GM23338 (cell line): ENCODE measurements around the gene GRAMD1C. TPM values are rescaled to one million over a fixed set of nuclear protein-coding genes. Genes with fewer than 3 reads are reported as not detected.

ENCODE experiments used
- ATAC-seq: fragments of 200-7000 bp; cut with Tn5 transposase; 3 replicates; pipeline ENCODE4 v1.9.1; 2020
- DNase-seq: peaks from one replicate; pipeline ENCODE4 v3.0.0-alpha.2; 2015; ENCODE audit warnings: low spot score
- H2AFZ ChIP-seq: fragments of 200-600 bp; sonication (generic); 2 replicates; pipeline ENCODE4 v1.8.0; 2016; ENCODE audit warnings: antibody characterized with exemption, mild to moderate bottlenecking, moderate library complexity
- H3F3A ChIP-seq: fragments of 200-600 bp; sonication (generic); replicated peaks from 2 replicates; pipeline ENCODE4 v1.8.0; 2017; ENCODE audit warnings: antibody characterized with exemption, mixed run types, low read depth
- H3K27ac ChIP-seq: fragments of 200-600 bp; sonication (generic); 2 replicates; pipeline ENCODE4 v1.6.1; 2016; ENCODE audit warnings: low read depth
- H3K27me3 ChIP-seq: fragments of 200-600 bp; sonication (generic); 2 replicates; pipeline ENCODE4 v1.8.0; 2016; ENCODE audit warnings: mild to moderate bottlenecking, mixed run types, moderate library complexity; ENCODE audit not compliant: insufficient read depth
- H3K36me3 ChIP-seq: fragments of 200-600 bp; sonication (generic); 2 replicates; pipeline ENCODE4 v1.8.0; 2016; ENCODE audit warnings: mild to moderate bottlenecking; ENCODE audit not compliant: insufficient read depth
- H3K4me1 ChIP-seq: fragments of 200-600 bp; sonication (generic); 2 replicates; pipeline ENCODE4 v1.8.0; 2016; ENCODE audit warnings: mild to moderate bottlenecking, moderate library complexity; ENCODE audit not compliant: insufficient read depth
- H3K4me2 ChIP-seq: fragments of 200-600 bp; sonication (generic); 2 replicates; pipeline ENCODE4 v1.7.1; 2017; ENCODE audit warnings: mixed run types
- H3K4me3 ChIP-seq: fragments of 200-600 bp; sonication (generic); 2 replicates; pipeline ENCODE4 v1.6.1; 2016; ENCODE audit warnings: mixed run types
- H3K79me2 ChIP-seq: fragments of 200-600 bp; sonication (generic); replicated peaks from 2 replicates; pipeline ENCODE4 v1.8.0; 2017; ENCODE audit warnings: mild to moderate bottlenecking; ENCODE audit not compliant: insufficient read depth
- H3K9me2 ChIP-seq: fragments of 200-600 bp; sonication (generic); 2 replicates; pipeline ENCODE4 v1.8.0; 2017; ENCODE audit not compliant: insufficient read depth
- H4K20me1 ChIP-seq: fragments of 200-600 bp; sonication (generic); replicated peaks from 2 replicates; pipeline ENCODE4 v1.8.0; 2017; ENCODE audit warnings: mild to moderate bottlenecking; ENCODE audit not compliant: insufficient read depth
- H3K27ac Mint-ChIP-seq: 2 replicates; pipeline ENCODE4 v1.8.0; 2020; ENCODE audit warnings: inconsistent platforms, mild to moderate bottlenecking, moderate library complexity, mixed read lengths
- H3K27me3 Mint-ChIP-seq: 3 replicates; pipeline ENCODE4 v1.8.0; 2022; ENCODE audit warnings: low read depth, mild to moderate bottlenecking, moderate library complexity, mixed read lengths, inconsistent platforms; ENCODE audit not compliant: insufficient read depth, poor library complexity
- H3K36me3 Mint-ChIP-seq: 3 replicates; pipeline ENCODE4 v1.8.0; 2021; ENCODE audit warnings: low read depth, mild to moderate bottlenecking, inconsistent platforms, moderate library complexity, mixed read lengths
- H3K4me1 Mint-ChIP-seq: 3 replicates; pipeline ENCODE4 v1.8.0; 2020; ENCODE audit warnings: mild to moderate bottlenecking, inconsistent platforms, mixed read lengths
- H3K4me3 Mint-ChIP-seq: 3 replicates; pipeline ENCODE4 v1.8.0; 2021; ENCODE audit warnings: moderate library complexity, mild to moderate bottlenecking, inconsistent platforms, mixed read lengths
- H3K9me3 Mint-ChIP-seq: 3 replicates; pipeline ENCODE4 v1.8.0; 2020; ENCODE audit warnings: moderate library complexity, mild to moderate bottlenecking, inconsistent platforms, mixed read lengths
- CREB1 ChIP-seq: fragments of 250-450 bp; sonication (Bioruptor Pico); IDR thresholded peaks from 2 replicates; pipeline ENCODE4 v1.5.0; 2020; ENCODE audit warnings: low read depth, mild to moderate bottlenecking, moderate library complexity
- CTCF ChIP-seq, 2 experiments: fragments of 200-600 bp in 1 of 2; sonication (generic) in 1 of 2; conservative IDR thresholded peaks; 2 replicates each; pipeline versions ENCODE4 v1.5.1 to v1.6.1; 2016 to 2017; ENCODE audit warnings: antibody characterized with exemption in 2 of 2, low read depth in 2 of 2, mild to moderate bottlenecking in 2 of 2, moderate library complexity in 1 of 2
- ETS1 ChIP-seq: IDR thresholded peaks from 2 replicates; pipeline ENCODE4 v1.6.1; 2016; ENCODE audit warnings: antibody characterized with exemption
- EZH2 ChIP-seq: fragments of 200-600 bp; sonication (generic); IDR thresholded peaks from one replicate; pipeline ENCODE4 v1.8.0; 2017; ENCODE audit warnings: antibody characterized with exemption, mild to moderate bottlenecking, low read depth; ENCODE audit not compliant: unreplicated experiment
- EZH2phosphoT487 ChIP-seq: fragments of 200-600 bp; sonication (generic); IDR thresholded peaks from one replicate; pipeline ENCODE4 v1.8.1; 2018; ENCODE audit warnings: antibody characterized with exemption; ENCODE audit not compliant: unreplicated experiment
- JUNB ChIP-seq: IDR thresholded peaks from one replicate; pipeline ENCODE4 v1.6.1; 2016; ENCODE audit warnings: antibody characterized with exemption; ENCODE audit not compliant: unreplicated experiment
- NANOG ChIP-seq: IDR thresholded peaks from 2 replicates; pipeline ENCODE4 v1.6.1; 2016; ENCODE audit warnings: antibody characterized with exemption, borderline replicate concordance
- POLR2AphosphoS5 ChIP-seq: IDR thresholded peaks from 2 replicates; pipeline ENCODE4 v1.6.1; 2016; ENCODE audit warnings: antibody characterized with exemption, low read depth
- REST ChIP-seq: IDR thresholded peaks from one replicate; pipeline ENCODE4 v1.6.1; 2018; ENCODE audit warnings: antibody characterized with exemption; ENCODE audit not compliant: unreplicated experiment
- STAT1 ChIP-seq: IDR thresholded peaks from one replicate; pipeline ENCODE4 v1.6.1; 2016; ENCODE audit warnings: antibody characterized with exemption; ENCODE audit not compliant: unreplicated experiment
- ZNF331 ChIP-seq: fragments of 250-450 bp; sonication (Bioruptor Pico); IDR thresholded peaks from 2 replicates; pipeline ENCODE4 v1.5.0; 2020; ENCODE audit warnings: low read depth, mild to moderate bottlenecking, moderate library complexity
- ZNF462 ChIP-seq: fragments of 250-450 bp; sonication (Bioruptor Pico); IDR thresholded peaks from 2 replicates; pipeline ENCODE4 v1.5.0; 2020; ENCODE audit warnings: mild to moderate bottlenecking, moderate library complexity
- polyA plus RNA-seq: library from polyadenylated mRNA; unstranded; fragments of >200 nt; fragmentation: Nextera tagmentation; extraction: Ambion mirVana; gene quantifications from 2 replicates; pipeline ENCODE4 v1.2.1, GENCODE V29; 2016
- total RNA-seq: library from RNA; depleted of rRNA; stranded (reverse); fragments of >200 nt; shearing (Covaris generic); gene quantifications from 2 replicates; pipeline ENCODE4 v1.2.3, GENCODE V29; 2014

GRAMD1C gene
- total and polyA plus RNA-seq, 2 experiments from 2014 or later = 3.3 to 3.6 TPM

GRCh38 chr3:113954091-113954685 lies 115.6 kb downstream of the GRAMD1C start:
- Mint-ChIP-seq H3K27me3 (peaks cover 3% of the 10 kb centered on the region), H3K4me3 (no peak overlapping the region), H3K4me1 (peaks cover 1% of the 10 kb centered on the region; the same call in 1 of the 3 replicates), H3K27ac (no peak overlapping the region), H3K9me3 (no peaks in the 10 kb centered on the region), H3K36me3 (peaks cover 29% of the 10 kb centered on the region)
- H3K4me3 ChIP-seq = no peak overlapping the region
- H3K27me3 ChIP-seq = peaks cover 1% of the 10 kb centered on the region; the same call in 1 of the 2 replicates
- no peak overlapping the region for H3K27ac ChIP-seq
- ATAC-seq (no peak), DNase-seq (no peak)
- H3K36me3 ChIP-seq = 0 out of 2 replicates have a peak, but pooled peaks cover 4% of the 10 kb centered on the region
- TF ChIP-seq NANOG (no peak), JUNB (no peak), POLR2AphosphoS5 (no peak), REST (no peak), ETS1 (no peak), ZNF462 (CRISPR knock-in tag) (no peak), EZH2phosphoT487 (no peak), ZNF331 (CRISPR knock-in tag) (no peak), CTCF (conservative IDR thresholded peaks at IDR 0.05; ENCODE audit: low read depth in 2 of 2) (no peak), EZH2 (no peak), CREB1 (no peak), STAT1 (no peak)
- 0 out of 2 replicates have a peak, but pooled peaks cover 3% of the 10 kb centered on the region for H4K20me1 ChIP-seq
- H3K4me1 ChIP-seq = no peaks in the 10 kb centered on the region; the same call in 1 of the 2 replicates
- H3K4me2 ChIP-seq = no peak overlapping the region
- H3K79me2 ChIP-seq = 0 out of 2 replicates have a peak, but pooled peaks cover 3% of the 10 kb centered on the region
- H3F3A ChIP-seq = no peaks in the 10 kb centered on the region
- no peak overlapping the region for H2AFZ ChIP-seq
- H3K9me2 ChIP-seq = no peaks in the 10 kb centered on the region
